ENCODE measurements around the gene WBP11. TPM values are rescaled to one million over a fixed set of nuclear protein-coding genes. Genes with fewer than 3 reads are reported as not detected.

The WBP11 gene
- total and polyA plus RNA-seq, 2 of the 13 experiments (the other 11 are each of a cell fraction or from before 2014, with no cell fraction given), result 7.6 to 31.0 TPM

DNA sequence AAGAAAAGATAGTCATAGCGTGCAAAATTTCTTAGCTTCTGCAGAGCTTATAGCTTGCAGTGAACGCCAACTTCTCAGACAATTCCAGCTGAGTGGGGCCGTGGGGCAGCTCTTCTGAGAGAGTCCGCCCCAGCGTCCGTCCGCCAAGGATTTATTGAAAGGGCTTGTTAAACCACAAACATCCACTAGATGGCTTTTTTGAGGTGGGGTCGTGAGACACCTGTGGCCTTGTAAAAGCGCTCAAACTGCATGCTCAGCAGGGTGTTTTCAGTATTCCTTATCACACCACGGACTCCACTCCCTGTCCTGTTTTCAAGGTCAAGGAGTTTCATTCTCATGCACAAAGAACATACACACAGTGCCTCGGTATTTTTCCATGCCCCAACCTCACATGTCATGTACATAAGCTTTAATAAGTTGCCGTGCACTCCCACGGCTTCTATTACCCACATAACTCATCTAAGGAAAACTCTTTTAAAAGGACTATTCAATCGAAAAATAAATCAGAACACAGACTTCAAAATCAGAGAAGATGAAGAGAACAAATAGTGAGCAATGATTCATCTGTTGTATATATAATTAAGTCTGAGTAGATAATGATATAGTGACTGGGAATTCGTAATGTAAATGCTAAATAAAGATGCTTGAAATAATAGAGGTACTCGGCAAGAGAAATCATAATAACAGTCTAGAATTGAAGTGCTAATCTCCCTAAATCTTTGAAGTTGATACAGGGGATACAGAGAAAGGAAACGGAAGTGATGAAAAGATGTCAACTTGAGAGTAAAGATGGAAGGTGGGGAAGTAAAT lies 46.7 kb downstream of the WBP11 start (continued):
- TF ChIP-seq, protein P1, sequence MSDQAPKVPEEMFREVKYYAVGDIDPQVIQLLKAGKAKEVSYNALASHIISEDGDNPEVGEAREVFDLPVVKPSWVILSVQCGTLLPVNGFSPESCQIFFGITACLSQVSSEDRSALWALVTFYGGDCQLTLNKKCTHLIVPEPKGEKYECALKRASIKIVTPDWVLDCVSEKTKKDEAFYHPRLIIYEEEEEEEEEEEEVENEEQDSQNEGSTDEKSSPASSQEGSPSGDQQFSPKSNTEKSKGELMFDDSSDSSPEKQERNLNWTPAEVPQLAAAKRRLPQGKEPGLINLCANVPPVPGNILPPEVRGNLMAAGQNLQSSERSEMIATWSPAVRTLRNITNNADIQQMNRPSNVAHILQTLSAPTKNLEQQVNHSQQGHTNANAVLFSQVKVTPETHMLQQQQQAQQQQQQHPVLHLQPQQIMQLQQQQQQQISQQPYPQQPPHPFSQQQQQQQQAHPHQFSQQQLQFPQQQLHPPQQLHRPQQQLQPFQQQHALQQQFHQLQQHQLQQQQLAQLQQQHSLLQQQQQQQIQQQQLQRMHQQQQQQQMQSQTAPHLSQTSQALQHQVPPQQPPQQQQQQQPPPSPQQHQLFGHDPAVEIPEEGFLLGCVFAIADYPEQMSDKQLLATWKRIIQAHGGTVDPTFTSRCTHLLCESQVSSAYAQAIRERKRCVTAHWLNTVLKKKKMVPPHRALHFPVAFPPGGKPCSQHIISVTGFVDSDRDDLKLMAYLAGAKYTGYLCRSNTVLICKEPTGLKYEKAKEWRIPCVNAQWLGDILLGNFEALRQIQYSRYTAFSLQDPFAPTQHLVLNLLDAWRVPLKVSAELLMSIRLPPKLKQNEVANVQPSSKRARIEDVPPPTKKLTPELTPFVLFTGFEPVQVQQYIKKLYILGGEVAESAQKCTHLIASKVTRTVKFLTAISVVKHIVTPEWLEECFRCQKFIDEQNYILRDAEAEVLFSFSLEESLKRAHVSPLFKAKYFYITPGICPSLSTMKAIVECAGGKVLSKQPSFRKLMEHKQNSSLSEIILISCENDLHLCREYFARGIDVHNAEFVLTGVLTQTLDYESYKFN (CRISPR knock-in tag; conservative IDR thresholded peaks at IDR 0.05), result no peak
- TF ChIP-seq MAFK (conservative IDR thresholded peaks at IDR 0.05 in 1 of 2, IDR thresholded peaks at IDR 0.05 in 1 of 2; ENCODE audit: low read length in 2 of 2), result peak; percentile 35 to 46; a peak in 3 of 4 replicates
- no peak for TF ChIP-seq DNMT1 (CRISPR knock-in tag; IDR thresholded peaks at IDR 0.05)

DNA sequence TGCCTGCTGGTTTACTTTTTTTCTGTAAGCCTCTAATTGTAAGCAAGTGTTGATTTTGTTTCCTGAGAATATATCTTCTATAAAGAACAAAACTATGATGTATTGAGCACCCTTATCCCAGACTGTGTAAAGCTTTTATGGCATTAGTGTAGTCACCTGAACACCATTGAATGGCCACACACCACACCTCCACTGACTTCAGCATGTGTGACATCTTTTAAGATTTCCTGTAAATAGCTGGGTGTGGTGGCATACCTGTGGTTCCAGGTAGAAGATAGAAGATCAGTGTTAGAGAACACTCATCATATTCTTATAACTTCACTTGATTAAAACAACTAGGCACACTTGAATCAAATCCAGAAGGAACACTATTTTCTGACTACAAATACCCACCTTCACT lies 51.3 kb downstream of the WBP11 start:
- FAIRE-seq, result no peak
- intact Hi-C loops (cut with micrococcal nuclease; ENCODE audit: unreplicated experiment), result no loop called here
- no peak overlapping the region for H2AFZ ChIP-seq (ENCODE audit: low read length)

More for the DNA sequence above, 51.3 kb downstream of the WBP11 start:
- ATAC-seq (no peak), DNase-seq (ENCODE audit: low spot score) (no peak)
- Histone ChIP-seq H3K4me3 (replicated peaks in 1 of 3; ENCODE audit: insufficient read depth in 1 of 3, low read depth in 2 of 3, low read length in 3 of 3) (no peak overlapping the region), H3K27me3 (ENCODE audit: control insufficient read depth in 1 of 2, insufficient read depth in 2 of 2, low read length in 2 of 2) (no peaks in the 10 kb centered on the region), H3K36me3 (replicated peaks in 1 of 2; ENCODE audit: control insufficient read depth in 1 of 2, insufficient read depth in 2 of 2, low read length in 2 of 2) (no peaks in the 10 kb centered on the region), H3K27ac (ENCODE audit: extremely low read length, insufficient read depth, low read length) (no peak overlapping the region), H3K9me3 (ENCODE audit: low read length) (no peaks in the 10 kb centered on the region), H3K4me1 (ENCODE audit: insufficient read depth, low read length) (peaks cover 19% of the 10 kb centered on the region), H3K4me2 (ENCODE audit: low read depth, low read length) (no peak overlapping the region), H3K79me2 (ENCODE audit: insufficient read depth, low read length) (no peaks in the 10 kb centered on the region), H4K20me1 (ENCODE audit: insufficient read depth, low read length) (no peaks in the 10 kb centered on the region), H3K9ac (ENCODE audit: insufficient read depth, low read depth, low read length) (no peak overlapping the region)
- no TSS peak for BruUV-seq (replicated peaks)
- in situ Hi-C loops (cut with HindIII; ENCODE audit: extremely low pct_ligation_motif_present, low pct_unique_long_range_greater_than_20kb), result no loop called here
- POLR2A ChIA-PET, result interaction anchor here (1.2 kb wide), 1 partner anchor 19 kb away, joined by 5 read pairs; a partner anchor contains a TSS
- CTCF ChIA-PET (ENCODE audit: low intra/inter-chr PET ratio, low total read pairs), result no interaction called here
- TF ChIP-seq ZSCAN29 (CRISPR knock-in tag; conservative IDR thresholded peaks at IDR 0.05) (no peak), ZSCAN25 (CRISPR knock-in tag; IDR thresholded peaks at IDR 0.05) (no peak), RBAK (CRISPR knock-in tag; IDR thresholded peaks at IDR 0.05) (no peak), KDM3A (CRISPR knock-in tag; IDR thresholded peaks at IDR 0.05; ENCODE audit: low read depth) (no peak), ZC3H4 (CRISPR knock-in tag; IDR thresholded peaks at IDR 0.05; ENCODE audit: borderline replicate concordance) (no peak), ZNF180 (CRISPR knock-in tag; IDR thresholded peaks at IDR 0.05; ENCODE audit: borderline replicate concordance, low read depth) (no peak), MAFF (IDR thresholded peaks at IDR 0.05; ENCODE audit: low read depth, low read length) (no peak), RARG (CRISPR knock-in tag; IDR thresholded peaks at IDR 0.05; ENCODE audit: low read depth) (no peak), NFYC (CRISPR knock-in tag; IDR thresholded peaks at IDR 0.05) (no peak), ZNF235 (CRISPR knock-in tag; IDR thresholded peaks at IDR 0.05; ENCODE audit: borderline replicate concordance) (no peak), GATA4 (IDR thresholded peaks at IDR 0.05; ENCODE audit: borderline replicate concordance, low read depth) (no peak), SMAD1 (CRISPR knock-in tag; IDR thresholded peaks at IDR 0.05; ENCODE audit: borderline replicate concordance, low read depth) (no peak)
